GM12873 (cell line): ENCODE results near the gene PIP5K1C.

Experiments
- CTCF ChIP-seq: IDR thresholded peaks from 2 replicates; pipeline ENCODE4 v1.5.1; 2012; ENCODE audit warnings: low read depth, mild to moderate bottlenecking, moderate library complexity, low read length, control low read depth; ENCODE audit not compliant: insufficient read depth; ENCODE audit errors: missing control alignments

Gene PIP5K1C

GRCh38 chr19:3659746-3660112, 40.5 kb downstream of the PIP5K1C start:
- TF ChIP-seq CTCF = no peak

GRCh38 chr19:3658870-3659745, 41.2 kb downstream of the PIP5K1C start:
- TF ChIP-seq CTCF = no peak

GRCh38 chr19:3658004-3658869, 42.0 kb downstream of the PIP5K1C start:
- TF ChIP-seq CTCF = no peak

- no peak for TF ChIP-seq CTCF
Observed at GRCh38 chr19:3657395-3657769, 42.9 kb downstream of the PIP5K1C start.

- TF ChIP-seq CTCF = peak; percentile 2
Observed at GRCh38 chr19:3656747-3657394, 43.4 kb downstream of the PIP5K1C start.

GRCh38 chr19:3656073-3656746, 44.1 kb downstream of the PIP5K1C start:
- no peak for TF ChIP-seq CTCF
